GM23248 (cell line): ENCODE results near the gene KIF20A. TPM values are rescaled to one million over a fixed set of nuclear protein-coding genes. Genes with fewer than 3 reads are reported as not detected.
A peak's percentile ranks its signal among the peaks of the same experiment; 100 is the strongest.
"Not testable (repeated sequence)": the region's sequence is repeated elsewhere in the genome, so short reads cannot be mapped to it uniquely, and the experiment has no call there.

Source experiments
- DNase-seq: peaks from one replicate; pipeline ENCODE4 v3.0.0-alpha.2; 2015
- H2AFZ ChIP-seq: fragments of 200-600 bp; sonication (generic); 2 replicates; pipeline ENCODE4 v1.6.1; 2016; ENCODE audit warnings: antibody characterized with exemption
- H3F3A ChIP-seq: fragments of 200-600 bp; sonication (generic); 2 replicates; pipeline ENCODE4 v1.6.1; 2016; ENCODE audit warnings: mild to moderate bottlenecking, antibody characterized with exemption, mixed run types; ENCODE audit not compliant: insufficient read depth
- H3K27ac ChIP-seq: fragments of 200-600 bp; sonication (generic); 2 replicates; pipeline ENCODE4 v1.5.1; 2016; ENCODE audit warnings: mild to moderate bottlenecking
- H3K27me3 ChIP-seq: fragments of 200-600 bp; sonication (generic); replicated peaks from 2 replicates; pipeline ENCODE4 v1.6.1; 2016; ENCODE audit warnings: mild to moderate bottlenecking; ENCODE audit not compliant: insufficient read depth
- H3K36me3 ChIP-seq: fragments of 200-600 bp; sonication (generic); 2 replicates; pipeline ENCODE4 v1.6.1; 2016; ENCODE audit warnings: low read depth, mild to moderate bottlenecking
- H3K4me1 ChIP-seq: fragments of 200-600 bp; sonication (generic); 2 replicates; pipeline ENCODE4 v1.6.1; 2016; ENCODE audit warnings: mild to moderate bottlenecking; ENCODE audit not compliant: insufficient read depth
- H3K4me2 ChIP-seq: fragments of 200-600 bp; sonication (generic); one replicate; pipeline ENCODE4 v1.6.1; 2016; ENCODE audit warnings: mild to moderate bottlenecking; ENCODE audit not compliant: unreplicated experiment
- H3K4me3 ChIP-seq: fragments of 200-600 bp; sonication (generic); 2 replicates; pipeline ENCODE4 v1.5.1; 2016; ENCODE audit warnings: mild to moderate bottlenecking
- H3K79me2 ChIP-seq: fragments of 200-600 bp; sonication (generic); 2 replicates; pipeline ENCODE4 v1.6.1; 2016; ENCODE audit warnings: mild to moderate bottlenecking; ENCODE audit not compliant: insufficient read depth
- H3K9ac ChIP-seq: fragments of 200-600 bp; sonication (generic); 2 replicates; pipeline ENCODE4 v1.6.1; 2016; ENCODE audit warnings: mild to moderate bottlenecking
- H3K9me2 ChIP-seq: fragments of 200-600 bp; sonication (generic); 2 replicates; pipeline ENCODE4 v1.6.1; 2016; ENCODE audit warnings: mixed run types, mild to moderate bottlenecking, moderate library complexity; ENCODE audit not compliant: insufficient read depth
- H3K9me3 ChIP-seq: fragments of 200-600 bp; sonication (generic); one replicate; pipeline ENCODE4 v1.6.1; 2017; ENCODE audit warnings: low read depth
- H4K20me1 ChIP-seq: fragments of 200-600 bp; sonication (generic); 2 replicates; pipeline ENCODE4 v1.6.0; 2016; ENCODE audit not compliant: insufficient read depth
- EZH2 ChIP-seq: fragments of 200-600 bp; sonication (generic); IDR thresholded peaks from 2 replicates; pipeline ENCODE4 v1.6.1; 2018; ENCODE audit warnings: antibody characterized with exemption, mild to moderate bottlenecking; ENCODE audit not compliant: insufficient read depth, poor library complexity, severe bottlenecking
- EZH2phosphoT487 ChIP-seq: fragments of 200-600 bp; sonication (generic); IDR thresholded peaks from 2 replicates; pipeline ENCODE4 v1.6.1; 2018; ENCODE audit warnings: antibody characterized with exemption, moderate library complexity, mild to moderate bottlenecking, low read depth; ENCODE audit not compliant: insufficient read depth
- WGBS, 2 experiments: methylation state at CpG; one replicate each; pipeline ENCODE4 v1.1.6; 2015 to 2017; ENCODE audit warnings: low lambda C conversion rate in 2 of 2, low coverage in 1 of 2; ENCODE audit errors: missing lambda C conversion rate in 2 of 2; 5-methylcytosine and 5-hydroxymethylcytosine counted together
- in situ Hi-C: fragments of 300-500 bp; cut with MboI; formaldehyde crosslinking; loops from 2 replicates; pipeline ENCODE4 v1.15.0; 2020
- polyA plus RNA-seq: library from polyadenylated mRNA; unstranded; fragments of >200 nt; fragmentation: Nextera tagmentation; extraction: Ambion mirVana; gene quantifications from 2 replicates; pipeline ENCODE4 v1.2.1, GENCODE V29; 2016
- total RNA-seq: library from RNA; depleted of rRNA; stranded (reverse); fragments of >200 nt; shearing (Covaris generic); gene quantifications from 2 replicates; pipeline ENCODE4 v1.2.3, GENCODE V29; 2014

KIF20A gene
- total and polyA plus RNA-seq, 2 experiments from 2014 or later: 26.0 to 28.2 TPM

DNA sequence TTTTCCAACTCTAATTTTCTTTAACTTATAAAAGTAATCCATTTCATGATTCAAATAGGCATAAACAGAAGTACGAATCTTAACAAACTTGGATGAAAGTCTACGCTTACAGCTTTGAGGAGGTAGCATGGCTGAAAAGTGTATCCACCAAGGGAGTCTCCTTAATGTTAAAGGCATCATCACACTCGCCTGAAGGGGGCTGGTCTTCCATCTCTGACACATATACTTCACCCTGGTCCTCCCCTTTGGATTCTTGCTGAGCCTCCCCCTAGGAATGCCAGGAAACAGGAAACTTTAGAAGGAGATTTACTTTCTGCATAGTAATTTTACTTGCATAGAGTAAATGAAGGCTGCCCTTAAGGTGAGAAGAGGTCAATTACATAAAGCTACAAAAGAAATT is 29.4 kb upstream of the KIF20A start:
- H3K36me3 ChIP-seq: no peaks in the 10 kb centered on the region
- no peak overlapping the region for H3K4me3 ChIP-seq
- DNase-seq: peak; percentile 31
- no peak for TF ChIP-seq EZH2phosphoT487
- no peak for TF ChIP-seq EZH2
- in situ Hi-C loops: no loop called here
- no peaks in the 10 kb centered on the region for H3K9me2 ChIP-seq
- 51 to 54% methylated on average over 3 of the region's 3 CpGs for WGBS, 2 experiments
- H3K4me1 ChIP-seq: peaks cover 9% of the 10 kb centered on the region
- H3K4me2 ChIP-seq: no peak overlapping the region
- H3K27me3 ChIP-seq: no peaks in the 10 kb centered on the region
- H4K20me1 ChIP-seq: no peaks in the 10 kb centered on the region
- H3K9me3 ChIP-seq: no peaks in the 10 kb centered on the region
- no peak overlapping the region for H2AFZ ChIP-seq
- no peaks in the 10 kb centered on the region for H3K79me2 ChIP-seq
- H3F3A ChIP-seq: peaks cover 13% of the 10 kb centered on the region; the same call in 1 of the 2 replicates
- H3K9ac ChIP-seq: no peak overlapping the region
- no peak overlapping the region for H3K27ac ChIP-seq

DNA sequence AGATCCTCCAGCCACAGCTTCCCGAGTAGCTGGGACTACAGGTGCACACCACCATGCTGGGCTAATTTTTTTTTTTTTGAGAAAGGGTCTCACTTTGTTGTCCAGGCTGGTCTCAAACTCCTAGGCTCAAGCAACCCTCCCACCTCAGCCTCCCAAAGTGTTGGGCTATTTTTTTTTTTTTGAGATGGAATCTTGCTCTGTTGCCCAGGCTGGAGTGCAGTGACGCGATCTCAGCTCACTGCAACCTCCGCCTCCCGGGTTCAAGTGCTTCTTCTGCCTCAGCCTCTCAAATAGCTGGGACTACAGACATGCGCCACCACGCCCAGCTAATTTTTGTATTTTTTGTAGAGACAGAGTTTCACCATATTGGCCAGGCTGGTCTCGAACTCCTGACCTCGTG is 22.9 kb upstream of the KIF20A start:
- DNase-seq, H3K27ac ChIP-seq: not testable (repeated sequence)

DNA sequence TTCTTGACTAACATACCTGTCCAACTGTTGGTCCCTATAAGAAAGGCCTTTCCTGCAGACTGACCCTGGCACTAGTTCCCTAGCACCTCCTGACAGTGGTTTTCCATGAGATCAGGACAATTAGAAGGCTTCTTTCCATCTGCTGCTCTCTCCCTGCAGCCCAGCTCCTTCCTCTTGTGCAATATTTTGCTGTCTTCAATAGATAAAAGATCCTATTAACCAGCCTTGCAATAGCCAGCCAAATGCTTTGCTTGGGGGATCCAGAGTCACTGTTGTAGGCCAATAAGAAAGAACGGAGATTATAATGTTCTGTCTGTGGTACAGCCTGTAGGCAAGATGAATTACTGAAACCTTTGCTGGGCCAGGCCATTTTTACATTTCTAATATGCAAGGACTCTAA is 21.3 kb upstream of the KIF20A start:
- Histone ChIP-seq H3K36me3 (peaks cover 43% of the 10 kb centered on the region), H4K20me1 (no peaks in the 10 kb centered on the region), H3K9ac (no peak overlapping the region), H3K27ac (no peak overlapping the region), H3K4me1 (no peaks in the 10 kb centered on the region), H2AFZ (no peak overlapping the region), H3K4me3 (no peak overlapping the region), H3K79me2 (no peaks in the 10 kb centered on the region), H3K27me3 (no peaks in the 10 kb centered on the region), H3K9me2 (no peaks in the 10 kb centered on the region), H3F3A (peaks cover 13% of the 10 kb centered on the region; the same call in 1 of the 2 replicates), H3K9me3 (no peaks in the 10 kb centered on the region), H3K4me2 (no peak overlapping the region)
- no peak for DNase-seq
- WGBS, 2 experiments: 25 to 36% methylated on average over 1 of the region's 1 CpG
- TF ChIP-seq EZH2 (no peak), EZH2phosphoT487 (no peak)
- in situ Hi-C loops: no loop called here

More for the DNA sequence above, 22.9 kb upstream of the KIF20A start:
- peaks cover 29% of the 10 kb centered on the region for H3K36me3 ChIP-seq
- H3K4me3 ChIP-seq, H4K20me1 ChIP-seq, H3K4me2 ChIP-seq, H3K4me1 ChIP-seq, in situ Hi-C loops, H3K9me3 ChIP-seq, H3K27me3 ChIP-seq, H3K9ac ChIP-seq, H2AFZ ChIP-seq, H3K79me2 ChIP-seq, H3K9me2 ChIP-seq: not testable (repeated sequence)
- 97 to 98% methylated on average over 9 of the region's 9 CpGs for WGBS, 2 experiments
- H3F3A ChIP-seq: peaks cover 17% of the 10 kb centered on the region; the same call in 1 of the 2 replicates

DNA sequence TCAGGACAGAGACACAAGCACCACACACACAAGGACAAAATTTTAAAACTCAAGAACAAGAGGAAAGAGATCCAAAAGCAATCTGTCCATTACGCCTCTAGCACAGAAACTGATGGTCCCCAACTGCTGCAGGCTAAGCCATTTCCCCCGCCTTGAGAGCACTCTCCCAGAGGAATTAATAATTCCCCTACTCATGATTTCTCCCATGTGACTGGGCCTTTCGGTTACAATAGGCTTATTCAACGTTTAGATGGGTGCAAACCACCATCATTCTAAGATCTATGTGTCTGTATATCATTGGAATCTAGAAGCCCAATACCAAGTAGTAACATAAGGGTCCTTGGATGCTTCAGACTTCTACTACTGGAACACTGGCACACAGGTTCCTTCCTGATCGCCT is 19.2 kb upstream of the KIF20A start:
- 78 to 82% methylated on average over 4 to 5 of the region's 5 CpGs for WGBS, 2 experiments

DNA sequence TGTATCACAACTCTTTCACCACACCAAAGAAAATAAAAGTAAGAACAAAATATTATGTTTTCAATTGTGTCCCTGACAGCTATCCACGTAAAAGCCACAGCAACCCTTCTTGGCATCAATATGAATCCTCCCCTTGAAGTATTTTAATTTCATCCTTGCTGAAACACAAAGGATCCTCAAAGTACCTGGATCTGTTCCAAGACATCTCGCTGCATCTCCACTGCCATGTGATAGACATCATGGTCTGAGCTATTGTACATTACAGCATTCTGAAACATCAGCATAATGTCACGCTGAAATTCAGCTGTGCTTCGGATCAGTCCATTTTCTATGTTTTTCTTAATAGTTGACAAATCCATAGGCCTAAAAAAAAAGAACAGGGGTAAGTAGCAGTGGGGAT is 18.2 kb upstream of the KIF20A start:
- Histone ChIP-seq H3K9me3 (no peaks in the 10 kb centered on the region), H4K20me1 (no peaks in the 10 kb centered on the region), H3K9ac (no peak overlapping the region), H3K79me2 (no peaks in the 10 kb centered on the region), H3K27me3 (no peaks in the 10 kb centered on the region), H3F3A (peaks cover 4% of the 10 kb centered on the region; the same call in 1 of the 2 replicates), H3K27ac (no peak overlapping the region), H3K36me3 (peaks cover 72% of the 10 kb centered on the region), H2AFZ (no peak overlapping the region), H3K4me3 (no peak overlapping the region), H3K9me2 (no peaks in the 10 kb centered on the region), H3K4me2 (no peak overlapping the region), H3K4me1 (no peaks in the 10 kb centered on the region)
- TF ChIP-seq EZH2 (no peak), EZH2phosphoT487 (no peak)
- no peak for DNase-seq
- in situ Hi-C loops: no loop called here
- 79 to 85% methylated on average over 4 of the region's 4 CpGs for WGBS, 2 experiments

More for the DNA sequence above, 19.2 kb upstream of the KIF20A start:
- H3K4me1 ChIP-seq: no peaks in the 10 kb centered on the region
- no peak overlapping the region for H3K4me2 ChIP-seq
- H3K27ac ChIP-seq: no peak overlapping the region
- no peaks in the 10 kb centered on the region for H3K79me2 ChIP-seq
- no peaks in the 10 kb centered on the region for H3K9me3 ChIP-seq
- H4K20me1 ChIP-seq: no peaks in the 10 kb centered on the region
- H3K4me3 ChIP-seq: no peak overlapping the region
- no peaks in the 10 kb centered on the region for H3K9me2 ChIP-seq
- peaks cover 64% of the 10 kb centered on the region for H3K36me3 ChIP-seq
- no peak overlapping the region for H3K9ac ChIP-seq
- peaks cover 4% of the 10 kb centered on the region; the same call in 1 of the 2 replicates for H3F3A ChIP-seq
- no peaks in the 10 kb centered on the region for H3K27me3 ChIP-seq
- TF ChIP-seq EZH2 (no peak), EZH2phosphoT487 (no peak)
- no peak for DNase-seq
- in situ Hi-C loops: no loop called here
- no peak overlapping the region for H2AFZ ChIP-seq
